HepG2 (cell line): ENCODE data around the gene NGLY1. TPM values are rescaled to one million over a fixed set of nuclear protein-coding genes. Genes with fewer than 3 reads are reported as not detected.

Source experiments
- BRF2 ChIP-seq: sonication (generic); formaldehyde crosslinking; IDR thresholded peaks from 2 replicates; pipeline ENCODE4 v1.8.1; 2022; ENCODE audit warnings: mild to moderate bottlenecking, missing genetic modification reagents
- CERS6 ChIP-seq: sonication (generic); formaldehyde crosslinking; IDR thresholded peaks from 2 replicates; pipeline ENCODE4 v1.5.0; 2020; ENCODE audit warnings: missing genetic modification reagents
- E2F2 ChIP-seq: sonication (generic); formaldehyde crosslinking; IDR thresholded peaks from 2 replicates; pipeline ENCODE4 v1.4.0; 2020; ENCODE audit warnings: missing genetic modification reagents, borderline replicate concordance
- ELF1 ChIP-seq: sonication (generic); formaldehyde crosslinking; IDR thresholded peaks from 2 replicates; pipeline ENCODE4 v1.4.0; 2020; ENCODE audit warnings: missing genetic modification reagents
- GZF1 ChIP-seq: sonication (generic); formaldehyde crosslinking; IDR thresholded peaks from 2 replicates; pipeline ENCODE4 v1.5.1; 2020; ENCODE audit warnings: mild to moderate bottlenecking, missing genetic modification reagents
- KMT2B ChIP-seq: IDR thresholded peaks from 2 replicates; pipeline ENCODE4 v1.6.1; 2016; ENCODE audit warnings: missing genetic modification reagents, missing compliant biosample characterization
- MAX ChIP-seq: IDR thresholded peaks from 2 replicates; pipeline ENCODE4 v1.6.1; 2012; ENCODE audit warnings: inconsistent platforms
- MBNL3 ChIP-seq: fragments of 250-450 bp; sonication (Bioruptor Pico); conservative IDR thresholded peaks from 2 replicates; pipeline ENCODE4 v1.8.0; 2022; ENCODE audit warnings: mild to moderate bottlenecking, inconsistent platforms
- NR2C2 ChIP-seq: sonication (generic); formaldehyde crosslinking; IDR thresholded peaks from 2 replicates; pipeline ENCODE4 v1.4.0; 2020; ENCODE audit warnings: missing genetic modification reagents, mild to moderate bottlenecking, moderate library complexity, borderline replicate concordance
- SMARCE1 ChIP-seq: fragments of 450-650 bp; IDR thresholded peaks from 2 replicates; pipeline ENCODE4 v1.6.1; 2017; ENCODE audit warnings: borderline replicate concordance
- SP4 ChIP-seq: sonication (generic); formaldehyde crosslinking; IDR thresholded peaks from 2 replicates; pipeline ENCODE4 v1.8.1; 2023; ENCODE audit warnings: mild to moderate bottlenecking, missing genetic modification reagents
- SP5 ChIP-seq: IDR thresholded peaks from 2 replicates; pipeline ENCODE4 v1.6.1; 2016; ENCODE audit warnings: low read depth, borderline replicate concordance
- TARDBP ChIP-seq: sonication (generic); formaldehyde crosslinking; IDR thresholded peaks from 2 replicates; pipeline ENCODE4 v1.8.0; 2022; ENCODE audit warnings: mild to moderate bottlenecking, missing genetic modification reagents
- TCF12 ChIP-seq, 2 experiments: fragments of 450-650 bp in 1 of 2; sonication (generic) in 1 of 2; formaldehyde crosslinking in 1 of 2; IDR thresholded peaks; 2 replicates each; pipeline versions ENCODE4 v1.6.1 to v1.8.0; 2017 to 2022; ENCODE audit warnings: antibody characterized with exemption in 1 of 2, mild to moderate bottlenecking in 1 of 2, missing genetic modification reagents in 1 of 2, moderate library complexity in 1 of 2
- TCF7 ChIP-seq: sonication (generic); IDR thresholded peaks from 2 replicates; pipeline ENCODE4 v1.6.1; 2016; ENCODE audit warnings: antibody characterized with exemption, low read depth
- ZFP36L2 ChIP-seq: sonication (generic); formaldehyde crosslinking; IDR thresholded peaks from 2 replicates; pipeline ENCODE4 v1.4.0; 2020; ENCODE audit warnings: missing genetic modification reagents
- ZNF225 ChIP-seq: sonication (generic); formaldehyde crosslinking; IDR thresholded peaks from 2 replicates; pipeline ENCODE4 v1.4.0; 2020; ENCODE audit warnings: mild to moderate bottlenecking, missing genetic modification reagents
- ZNF230 ChIP-seq: sonication (generic); formaldehyde crosslinking; IDR thresholded peaks from 2 replicates; pipeline ENCODE4 v1.4.0; 2020; ENCODE audit warnings: mild to moderate bottlenecking, missing genetic modification reagents
- ZNF879 ChIP-seq: sonication (generic); formaldehyde crosslinking; IDR thresholded peaks from 2 replicates; pipeline ENCODE4 v1.8.1; 2023; ENCODE audit warnings: missing genetic modification reagents
- polyA plus RNA-seq, 8 experiments: library from polyadenylated mRNA; depleted of rRNA in 3 of 8; stranded (reverse) in 7 of 8; unstranded in 1 of 8; fragments of >200 nt; fragmentation: Illumina TruSeq in 4 of 8; extraction: Trizol in 4 of 8; gene quantifications; 2 replicates each; pipeline versions ENCODE4 v1.2.1 to v1.2.3, GENCODE V29; 2011 to 2016; ENCODE audit warnings: low read depth in 4 of 8, missing spikeins in 1 of 8, mixed read lengths in 1 of 8; ENCODE audit not compliant: insufficient read depth in 1 of 8
- total RNA-seq, 5 experiments: library from RNA; depleted of rRNA; stranded (reverse); fragments of >200 nt; fragmentation: Illumina TruSeq; extraction: Trizol; gene quantifications; 2 replicates each; pipeline ENCODE4 v1.2.3, GENCODE V29; 2016; ENCODE audit warnings: low read depth in 1 of 5
- TF ChIP-seq, protein P1 (sequence below), 2 experiments: IDR thresholded peaks; 2 replicates each; pipeline ENCODE4 v1.6.1; 2011 to 2012; ENCODE audit warnings: low read length in 2 of 2, borderline replicate concordance in 1 of 2, low read depth in 1 of 2, mild to moderate bottlenecking in 1 of 2, moderate library complexity in 1 of 2
- TF ChIP-seq, protein P2 (sequence below): sonication (generic); formaldehyde crosslinking; IDR thresholded peaks from 2 replicates; pipeline ENCODE4 v1.4.0; 2020; ENCODE audit warnings: missing genetic modification reagents

NGLY1 gene
- total and polyA plus RNA-seq, 2 of the 13 experiments (the other 11 are each of a cell fraction or from before 2014, with no cell fraction given) = 28.2 to 44.5 TPM

DNA sequence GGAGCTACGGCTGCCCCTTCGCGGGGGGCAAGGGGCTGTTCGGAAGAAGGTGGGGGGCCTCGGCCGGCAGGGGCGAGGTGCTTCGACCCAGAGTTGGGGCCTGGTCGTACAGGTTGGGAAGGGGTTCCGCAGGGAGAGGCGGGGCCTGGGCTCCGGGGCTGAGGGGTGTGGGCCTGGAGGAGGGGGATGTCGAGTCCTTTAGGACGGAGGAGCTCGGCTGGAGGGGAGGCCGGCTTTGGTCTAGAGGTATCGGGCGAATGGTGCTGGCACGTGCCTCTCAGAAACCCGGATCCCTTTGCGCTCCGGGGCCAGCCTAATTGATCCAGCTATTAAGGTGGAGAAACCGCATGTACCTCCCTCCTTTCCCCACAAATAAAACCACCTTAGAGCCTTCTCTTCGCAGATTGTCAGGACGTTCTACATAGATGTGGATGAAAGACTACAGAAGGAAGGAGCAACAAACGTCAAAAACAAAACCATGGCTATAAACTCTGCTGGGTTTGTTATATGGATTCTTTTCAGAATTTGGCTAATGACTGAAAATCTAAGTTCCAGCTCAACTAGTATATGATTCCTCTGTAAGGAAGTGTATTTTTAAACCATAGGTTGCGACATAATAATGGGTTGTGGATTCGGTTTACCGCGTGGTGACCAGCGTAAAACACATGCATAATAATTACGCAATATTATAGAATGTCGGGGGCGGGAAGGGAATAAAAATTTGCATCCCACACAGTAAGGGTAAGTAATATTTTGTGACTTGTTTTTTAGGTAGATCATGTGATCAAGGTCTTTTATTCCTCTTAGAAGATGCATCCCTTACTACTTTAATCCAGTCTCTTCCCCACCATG lies 644 bp upstream of the NGLY1 start (continued):
- TF ChIP-seq BRF2 (CRISPR knock-in tag) (no peak), NR2C2 (no peak), SP5 (CRISPR knock-in tag) (no peak), MAX (peak; percentile 36; the same call in 1 of the 2 replicates), TARDBP (CRISPR knock-in tag) (no peak), KMT2B (CRISPR knock-in tag) (0 out of 2 replicates have a peak, but pooled peaks have one; percentile 5), ZNF225 (CRISPR knock-in tag) (0 out of 2 replicates have a peak, but pooled peaks have one; percentile 18), MBNL3 (CRISPR knock-in tag) (no peak), GZF1 (no peak), SMARCE1 (no peak), TCF12 (IDR thresholded peaks at IDR 0.05) (no peak), TCF12 (CRISPR knock-in tag; IDR thresholded peaks at IDR 0.05) (no peak), ZNF230 (no peak), SP4 (CRISPR knock-in tag) (peak; percentile 48; the same call in 1 of the 2 replicates), ZFP36L2 (CRISPR knock-in tag) (0 out of 2 replicates have a peak, but pooled peaks have one; percentile 6), CERS6 (CRISPR knock-in tag) (no peak), ELF1 (CRISPR knock-in tag) (no peak), E2F2 (CRISPR knock-in tag) (no peak), ZNF879 (CRISPR knock-in tag) (0 out of 2 replicates have a peak, but pooled peaks have one; percentile 8), TCF7 (no peak)
- TF ChIP-seq, protein P1, sequence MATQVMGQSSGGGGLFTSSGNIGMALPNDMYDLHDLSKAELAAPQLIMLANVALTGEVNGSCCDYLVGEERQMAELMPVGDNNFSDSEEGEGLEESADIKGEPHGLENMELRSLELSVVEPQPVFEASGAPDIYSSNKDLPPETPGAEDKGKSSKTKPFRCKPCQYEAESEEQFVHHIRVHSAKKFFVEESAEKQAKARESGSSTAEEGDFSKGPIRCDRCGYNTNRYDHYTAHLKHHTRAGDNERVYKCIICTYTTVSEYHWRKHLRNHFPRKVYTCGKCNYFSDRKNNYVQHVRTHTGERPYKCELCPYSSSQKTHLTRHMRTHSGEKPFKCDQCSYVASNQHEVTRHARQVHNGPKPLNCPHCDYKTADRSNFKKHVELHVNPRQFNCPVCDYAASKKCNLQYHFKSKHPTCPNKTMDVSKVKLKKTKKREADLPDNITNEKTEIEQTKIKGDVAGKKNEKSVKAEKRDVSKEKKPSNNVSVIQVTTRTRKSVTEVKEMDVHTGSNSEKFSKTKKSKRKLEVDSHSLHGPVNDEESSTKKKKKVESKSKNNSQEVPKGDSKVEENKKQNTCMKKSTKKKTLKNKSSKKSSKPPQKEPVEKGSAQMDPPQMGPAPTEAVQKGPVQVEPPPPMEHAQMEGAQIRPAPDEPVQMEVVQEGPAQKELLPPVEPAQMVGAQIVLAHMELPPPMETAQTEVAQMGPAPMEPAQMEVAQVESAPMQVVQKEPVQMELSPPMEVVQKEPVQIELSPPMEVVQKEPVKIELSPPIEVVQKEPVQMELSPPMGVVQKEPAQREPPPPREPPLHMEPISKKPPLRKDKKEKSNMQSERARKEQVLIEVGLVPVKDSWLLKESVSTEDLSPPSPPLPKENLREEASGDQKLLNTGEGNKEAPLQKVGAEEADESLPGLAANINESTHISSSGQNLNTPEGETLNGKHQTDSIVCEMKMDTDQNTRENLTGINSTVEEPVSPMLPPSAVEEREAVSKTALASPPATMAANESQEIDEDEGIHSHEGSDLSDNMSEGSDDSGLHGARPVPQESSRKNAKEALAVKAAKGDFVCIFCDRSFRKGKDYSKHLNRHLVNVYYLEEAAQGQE (IDR thresholded peaks at IDR 0.05; ENCODE audit: borderline replicate concordance in 1 of 2, low read depth in 1 of 2, low read length in 2 of 2) = no peak
- TF ChIP-seq, protein P2, sequence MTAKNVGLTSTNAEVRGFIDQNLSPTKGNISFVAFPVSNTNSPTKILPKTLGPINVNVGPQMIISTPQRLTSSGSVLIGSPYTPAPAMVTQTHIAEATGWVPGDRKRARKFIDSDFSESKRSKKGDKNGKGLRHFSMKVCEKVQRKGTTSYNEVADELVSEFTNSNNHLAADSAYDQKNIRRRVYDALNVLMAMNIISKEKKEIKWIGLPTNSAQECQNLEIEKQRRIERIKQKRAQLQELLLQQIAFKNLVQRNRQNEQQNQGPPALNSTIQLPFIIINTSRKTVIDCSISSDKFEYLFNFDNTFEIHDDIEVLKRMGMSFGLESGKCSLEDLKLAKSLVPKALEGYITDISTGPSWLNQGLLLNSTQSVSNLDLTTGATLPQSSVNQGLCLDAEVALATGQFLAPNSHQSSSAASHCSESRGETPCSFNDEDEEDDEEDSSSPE (CRISPR knock-in tag) = 0 out of 2 replicates have a peak, but pooled peaks have one; percentile 13
